ENCODE data around the gene POLE. TPM values are rescaled to one million over a fixed set of nuclear protein-coding genes. Genes with fewer than 3 reads are reported as not detected.

POLE gene, protein sequence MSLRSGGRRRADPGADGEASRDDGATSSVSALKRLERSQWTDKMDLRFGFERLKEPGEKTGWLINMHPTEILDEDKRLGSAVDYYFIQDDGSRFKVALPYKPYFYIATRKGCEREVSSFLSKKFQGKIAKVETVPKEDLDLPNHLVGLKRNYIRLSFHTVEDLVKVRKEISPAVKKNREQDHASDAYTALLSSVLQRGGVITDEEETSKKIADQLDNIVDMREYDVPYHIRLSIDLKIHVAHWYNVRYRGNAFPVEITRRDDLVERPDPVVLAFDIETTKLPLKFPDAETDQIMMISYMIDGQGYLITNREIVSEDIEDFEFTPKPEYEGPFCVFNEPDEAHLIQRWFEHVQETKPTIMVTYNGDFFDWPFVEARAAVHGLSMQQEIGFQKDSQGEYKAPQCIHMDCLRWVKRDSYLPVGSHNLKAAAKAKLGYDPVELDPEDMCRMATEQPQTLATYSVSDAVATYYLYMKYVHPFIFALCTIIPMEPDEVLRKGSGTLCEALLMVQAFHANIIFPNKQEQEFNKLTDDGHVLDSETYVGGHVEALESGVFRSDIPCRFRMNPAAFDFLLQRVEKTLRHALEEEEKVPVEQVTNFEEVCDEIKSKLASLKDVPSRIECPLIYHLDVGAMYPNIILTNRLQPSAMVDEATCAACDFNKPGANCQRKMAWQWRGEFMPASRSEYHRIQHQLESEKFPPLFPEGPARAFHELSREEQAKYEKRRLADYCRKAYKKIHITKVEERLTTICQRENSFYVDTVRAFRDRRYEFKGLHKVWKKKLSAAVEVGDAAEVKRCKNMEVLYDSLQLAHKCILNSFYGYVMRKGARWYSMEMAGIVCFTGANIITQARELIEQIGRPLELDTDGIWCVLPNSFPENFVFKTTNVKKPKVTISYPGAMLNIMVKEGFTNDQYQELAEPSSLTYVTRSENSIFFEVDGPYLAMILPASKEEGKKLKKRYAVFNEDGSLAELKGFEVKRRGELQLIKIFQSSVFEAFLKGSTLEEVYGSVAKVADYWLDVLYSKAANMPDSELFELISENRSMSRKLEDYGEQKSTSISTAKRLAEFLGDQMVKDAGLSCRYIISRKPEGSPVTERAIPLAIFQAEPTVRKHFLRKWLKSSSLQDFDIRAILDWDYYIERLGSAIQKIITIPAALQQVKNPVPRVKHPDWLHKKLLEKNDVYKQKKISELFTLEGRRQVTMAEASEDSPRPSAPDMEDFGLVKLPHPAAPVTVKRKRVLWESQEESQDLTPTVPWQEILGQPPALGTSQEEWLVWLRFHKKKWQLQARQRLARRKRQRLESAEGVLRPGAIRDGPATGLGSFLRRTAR (N-terminal part only)
- 100 to 1,000 TPM in 1 of 5 experiments, 10 to 100 TPM in 4; 54.5 to 138 (median 62.1) TPM for total RNA-seq
- 1 to 10 TPM; 3.6 to 8.8 TPM for polyA plus RNA-seq
- total RNA-seq: 98.0 reads per million, percentile 84 among the genes with 10 or more reads in this experiment

DNA sequence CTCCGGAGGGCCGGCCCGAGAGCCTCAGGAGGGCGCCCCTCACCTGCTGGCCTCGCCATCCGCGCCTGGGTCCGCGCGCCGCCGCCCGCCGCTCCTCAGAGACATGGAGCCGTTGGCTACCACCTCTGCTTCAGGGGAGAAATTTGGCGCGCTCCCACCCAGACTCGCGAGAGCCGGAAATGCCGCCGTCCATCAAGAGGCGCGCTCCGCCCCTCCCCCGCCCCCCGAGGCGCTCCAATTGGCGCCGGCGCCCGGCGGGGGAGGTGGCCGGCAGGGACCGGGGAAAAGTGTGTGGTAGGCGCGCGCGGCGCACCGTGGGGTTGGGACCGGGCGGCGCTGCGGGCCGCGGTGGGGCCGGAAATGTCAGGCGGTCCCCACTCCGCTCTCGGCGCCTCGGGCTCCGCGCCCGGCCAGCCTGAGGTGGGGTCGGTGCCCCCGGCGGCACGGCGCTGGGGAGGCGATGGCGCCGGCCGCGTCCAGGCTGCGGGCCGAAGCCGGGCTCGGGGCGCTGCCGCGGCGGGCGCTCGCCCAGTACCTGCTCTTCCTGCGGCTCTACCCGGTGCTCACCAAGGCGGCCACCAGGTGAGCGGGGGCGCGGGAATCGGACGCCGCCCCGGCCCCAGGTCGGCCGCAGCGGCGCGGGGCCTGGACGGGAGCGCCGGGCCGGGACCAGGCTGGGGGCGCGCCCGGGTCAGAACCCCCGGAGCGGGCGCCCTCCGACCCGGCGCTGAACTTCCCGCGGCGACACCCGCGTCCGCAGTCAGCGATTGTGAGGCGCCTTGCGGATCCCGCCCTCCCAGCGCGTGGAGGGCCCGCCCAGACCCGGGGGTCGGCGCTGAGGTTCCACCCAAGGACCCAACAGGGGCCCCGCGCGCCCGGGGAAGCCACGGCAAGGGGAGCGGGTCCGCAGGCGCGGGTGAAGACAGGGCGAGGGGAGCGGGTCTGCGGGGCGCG lies at the start of gene POLE, which contains the start of gene PXMP2:
POLE (minus strand) TSS at position 132 of the 954 bp plus-strand sequence; CDS start at position 105, 27 bp downstream.
PXMP2 (plus strand) TSS at position 377 of the 954 bp plus-strand sequence; CDS start at position 461, 84 bp downstream.
- POLR2A ChIA-PET: no interaction called here
- Mint-ChIP-seq H3K9me3 (no peaks in the 10 kb centered on the region), H3K4me3 (peak within 1 kb of the TSS; percentile 65 to 89 (median 84)), H3K27me3 (no peaks in the 10 kb centered on the region), H3K36me3 (peaks cover 0 to 13% (median 4%) of the 10 kb centered on the region in 5 donors), H3K27ac (peak within 1 kb of the TSS in 3 of 9 donors; percentile 45 to 92 (median 87)), H3K4me1 (peaks cover 0 to 31% (median 22%) of the 10 kb centered on the region in 7 donors)
- no peaks in the 10 kb centered on the region for H3K9me3 ChIP-seq (ENCODE audit: control insufficient read depth in 2 of 3, low read length in 3 of 3)
- peak within 1 kb of the TSS; percentile 58 for H3K27ac ChIP-seq (ENCODE audit: low read depth, low read length)
- H3K4me3 ChIP-seq (ENCODE audit: low read length): peak within 1 kb of the TSS; percentile 47
- peak; percentile 85 to 94 (median 89) for DNase-seq
- H3K27me3 ChIP-seq (ENCODE audit: control insufficient read depth in 2 of 2, insufficient read depth in 2 of 2, low read length in 2 of 2): no peaks in the 10 kb centered on the region
- CTCF ChIA-PET: no interaction called here
- ATAC-seq: peak; percentile 98
- no peaks in the 10 kb centered on the region for H3K36me3 ChIP-seq (ENCODE audit: control insufficient read depth in 2 of 3, insufficient read depth in 3 of 3, low read length in 3 of 3)
- peaks cover 4 to 14% of the 10 kb centered on the region in 2 donors for H3K4me1 ChIP-seq (ENCODE audit: control insufficient read depth in 2 of 2, insufficient read depth in 2 of 2, low read length in 2 of 2)
- intact Hi-C loops (cut with micrococcal nuclease): loop anchor here (1.0 to 10.0 kb wide), 9 partner anchors 23 to 603 kb away; partner anchors contain the start of genes PGAM5 (in 2 of the 2), CHFR (in 1 of the 2) and ZNF26 (in 1 of the 2)

DNA sequence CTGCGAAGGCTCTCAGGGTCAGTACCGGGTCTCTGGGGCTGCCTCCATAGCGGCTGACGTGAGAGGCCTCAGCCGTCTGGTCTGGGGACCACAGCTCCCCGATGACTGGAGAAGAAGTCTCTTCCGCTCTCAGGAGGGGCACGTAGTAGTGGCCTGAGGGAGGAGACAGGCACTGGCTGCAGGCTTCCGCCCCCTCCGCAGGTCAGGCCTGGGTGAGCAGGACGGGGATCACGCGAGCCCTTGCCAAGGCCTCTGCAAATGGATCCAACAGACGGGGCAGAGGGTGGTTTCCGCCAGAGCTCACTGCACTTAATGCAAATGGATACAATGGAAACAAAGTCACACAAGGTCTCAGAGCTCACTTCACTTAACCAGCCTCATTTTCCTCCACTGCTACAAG lies 49.8 kb upstream of the POLE start:
- Mint-ChIP-seq H3K4me1 (peaks cover 0 to 6% (median 0%) of the 10 kb centered on the region in 7 donors), H3K4me3 (no peak overlapping the region), H3K9me3 (no peaks in the 10 kb centered on the region), H3K27me3 (no peaks in the 10 kb centered on the region), H3K27ac (no peak overlapping the region), H3K36me3 (peaks cover 22 to 76% (median 27%) of the 10 kb centered on the region in 5 donors)
- peaks cover 25 to 97% (median 35%) of the 10 kb centered on the region in 3 experiments for H3K36me3 ChIP-seq (ENCODE audit: control insufficient read depth in 2 of 3, insufficient read depth in 3 of 3, low read length in 3 of 3)
- no peak overlapping the region for H3K27ac ChIP-seq (ENCODE audit: low read depth, low read length)
- no peaks in the 10 kb centered on the region for H3K27me3 ChIP-seq (ENCODE audit: control insufficient read depth in 2 of 2, insufficient read depth in 2 of 2, low read length in 2 of 2)
- ATAC-seq: no peak
- ChIA-PET CTCF (no interaction called here), POLR2A (no interaction called here)
- DNase-seq: no peak
- H3K4me3 ChIP-seq (ENCODE audit: low read length): no peak overlapping the region
- H3K9me3 ChIP-seq (ENCODE audit: control insufficient read depth in 2 of 3, low read length in 3 of 3): no peaks in the 10 kb centered on the region
- no peaks in the 10 kb centered on the region for H3K4me1 ChIP-seq (ENCODE audit: control insufficient read depth in 2 of 2, insufficient read depth in 2 of 2, low read length in 2 of 2)
- intact Hi-C loops (cut with micrococcal nuclease): no loop called here

- no peak for ATAC-seq
- Mint-ChIP-seq H3K9me3 (peaks cover 0 to 3% (median 0%) of the 10 kb centered on the region in 11 donors), H3K27ac (no peak overlapping the region), H3K36me3 (peaks cover 25 to 76% (median 31%) of the 10 kb centered on the region in 5 donors), H3K4me3 (no peak overlapping the region), H3K27me3 (no peaks in the 10 kb centered on the region), H3K4me1 (peaks cover 0 to 6% (median 0%) of the 10 kb centered on the region in 7 donors)
- Histone ChIP-seq H3K27me3 (ENCODE audit: control insufficient read depth in 2 of 2, insufficient read depth in 2 of 2, low read length in 2 of 2) (no peaks in the 10 kb centered on the region), H3K9me3 (ENCODE audit: control insufficient read depth in 2 of 3, low read length in 3 of 3) (no peaks in the 10 kb centered on the region), H3K27ac (ENCODE audit: low read depth, low read length) (no peak overlapping the region), H3K4me1 (ENCODE audit: control insufficient read depth in 2 of 2, insufficient read depth in 2 of 2, low read length in 2 of 2) (no peaks in the 10 kb centered on the region), H3K4me3 (ENCODE audit: low read length) (no peak overlapping the region), H3K36me3 (ENCODE audit: control insufficient read depth in 2 of 3, insufficient read depth in 3 of 3, low read length in 3 of 3) (peaks cover 25 to 97% (median 39%) of the 10 kb centered on the region in 3 experiments)
- CTCF ChIA-PET: no interaction called here
- no peak for DNase-seq
- intact Hi-C loops (cut with micrococcal nuclease): no loop called here
- POLR2A ChIA-PET: no interaction called here
These were observed 49.2 kb upstream of the POLE start for GRCh38 chr12:132736378-132736777.

DNA sequence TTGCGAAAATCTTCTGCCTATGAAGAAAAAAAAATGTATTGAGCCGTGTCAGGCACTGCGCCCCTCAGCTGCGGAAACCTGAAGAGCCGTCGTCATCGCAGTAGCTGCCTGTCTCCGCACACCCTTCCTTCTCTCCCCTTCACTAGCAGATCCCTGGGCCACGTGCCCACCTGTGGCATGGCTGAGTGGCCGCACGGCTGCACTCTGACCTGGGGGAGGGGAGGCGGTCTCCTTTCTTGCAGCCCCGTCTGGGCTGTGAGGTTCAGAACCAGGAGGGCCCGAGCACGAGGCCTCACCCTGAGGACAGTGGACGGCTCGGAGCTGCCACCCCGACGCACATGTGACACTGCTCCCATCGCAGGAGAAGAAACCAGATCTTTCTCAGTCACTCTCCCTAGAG lies 48.4 kb upstream of the POLE start:
- H3K4me3 Mint-ChIP-seq: no peak overlapping the region
- peaks cover 25 to 71% (median 35%) of the 10 kb centered on the region in 5 donors for H3K36me3 Mint-ChIP-seq
- Histone ChIP-seq H3K4me3 (ENCODE audit: low read length) (no peak overlapping the region), H3K4me1 (ENCODE audit: control insufficient read depth in 2 of 2, insufficient read depth in 2 of 2, low read length in 2 of 2) (no peaks in the 10 kb centered on the region), H3K36me3 (ENCODE audit: control insufficient read depth in 2 of 3, insufficient read depth in 3 of 3, low read length in 3 of 3) (peaks cover 25 to 97% (median 37%) of the 10 kb centered on the region in 3 experiments), H3K27me3 (ENCODE audit: control insufficient read depth in 2 of 2, insufficient read depth in 2 of 2, low read length in 2 of 2) (no peaks in the 10 kb centered on the region), H3K9me3 (ENCODE audit: control insufficient read depth in 2 of 3, low read length in 3 of 3) (no peaks in the 10 kb centered on the region), H3K27ac (ENCODE audit: low read depth, low read length) (no peak overlapping the region)
- DNase-seq: no peak
- peaks cover 0 to 8% (median 0%) of the 10 kb centered on the region in 7 donors for H3K4me1 Mint-ChIP-seq
- no peak overlapping the region for H3K27ac Mint-ChIP-seq
- no peak for ATAC-seq
- ChIA-PET CTCF (no interaction called here), POLR2A (interaction anchor here (0.5 kb wide), 1 partner anchor 14 kb away, joined by 4 read pairs; no protein-coding TSS in a partner anchor)
- H3K9me3 Mint-ChIP-seq: peaks cover 0 to 3% (median 0%) of the 10 kb centered on the region in 11 donors
- intact Hi-C loops (cut with micrococcal nuclease): no loop called here
- no peaks in the 10 kb centered on the region for H3K27me3 Mint-ChIP-seq

GRCh38 chr12:132734206-132734605 lies 47.1 kb upstream of the POLE start:
- Mint-ChIP-seq H3K9me3 (peaks cover 0 to 3% (median 0%) of the 10 kb centered on the region in 11 donors), H3K27me3 (no peaks in the 10 kb centered on the region), H3K27ac (no peak overlapping the region), H3K36me3 (peaks cover 22 to 64% (median 44%) of the 10 kb centered on the region in 5 donors), H3K4me3 (no peak overlapping the region), H3K4me1 (peaks cover 0 to 15% (median 5%) of the 10 kb centered on the region in 7 donors)
- Histone ChIP-seq H3K9me3 (ENCODE audit: control insufficient read depth in 2 of 3, low read length in 3 of 3) (no peaks in the 10 kb centered on the region), H3K36me3 (ENCODE audit: control insufficient read depth in 2 of 3, insufficient read depth in 3 of 3, low read length in 3 of 3) (peaks cover 21 to 94% (median 26%) of the 10 kb centered on the region in 3 experiments), H3K27me3 (ENCODE audit: control insufficient read depth in 2 of 2, insufficient read depth in 2 of 2, low read length in 2 of 2) (no peaks in the 10 kb centered on the region), H3K27ac (ENCODE audit: low read depth, low read length) (no peak overlapping the region), H3K4me3 (ENCODE audit: low read length) (no peak overlapping the region), H3K4me1 (ENCODE audit: control insufficient read depth in 2 of 2, insufficient read depth in 2 of 2, low read length in 2 of 2) (no peaks in the 10 kb centered on the region)
- intact Hi-C loops (cut with micrococcal nuclease): no loop called here
- ChIA-PET POLR2A (no interaction called here), CTCF (no interaction called here)
- no peak for ATAC-seq
- no peak for DNase-seq

All from naive thymus-derived CD4-positive, alpha-beta T cell (primary cell).